B cell (primary cell): ENCODE data around the gene MROH2A.

Experiments
- EZH2 ChIP-seq: IDR thresholded peaks from 2 replicates; pipeline ENCODE4 v1.6.1; 2012; ENCODE audit warnings: borderline replicate concordance, low read depth, mild to moderate bottlenecking, moderate library complexity, low read length; ENCODE audit not compliant: insufficient read depth, poor library complexity, severe bottlenecking
- TF ChIP-seq, protein P1 (sequence below): fragments of 200-600 bp; IDR thresholded peaks from one replicate; pipeline ENCODE4 v1.8.0; 2022; ENCODE audit warnings: antibody characterized with exemption, mild to moderate bottlenecking

GRCh38 chr2:233803292-233803911 is 25.3 kb downstream of the MROH2A start:
- TF ChIP-seq, protein P1, sequence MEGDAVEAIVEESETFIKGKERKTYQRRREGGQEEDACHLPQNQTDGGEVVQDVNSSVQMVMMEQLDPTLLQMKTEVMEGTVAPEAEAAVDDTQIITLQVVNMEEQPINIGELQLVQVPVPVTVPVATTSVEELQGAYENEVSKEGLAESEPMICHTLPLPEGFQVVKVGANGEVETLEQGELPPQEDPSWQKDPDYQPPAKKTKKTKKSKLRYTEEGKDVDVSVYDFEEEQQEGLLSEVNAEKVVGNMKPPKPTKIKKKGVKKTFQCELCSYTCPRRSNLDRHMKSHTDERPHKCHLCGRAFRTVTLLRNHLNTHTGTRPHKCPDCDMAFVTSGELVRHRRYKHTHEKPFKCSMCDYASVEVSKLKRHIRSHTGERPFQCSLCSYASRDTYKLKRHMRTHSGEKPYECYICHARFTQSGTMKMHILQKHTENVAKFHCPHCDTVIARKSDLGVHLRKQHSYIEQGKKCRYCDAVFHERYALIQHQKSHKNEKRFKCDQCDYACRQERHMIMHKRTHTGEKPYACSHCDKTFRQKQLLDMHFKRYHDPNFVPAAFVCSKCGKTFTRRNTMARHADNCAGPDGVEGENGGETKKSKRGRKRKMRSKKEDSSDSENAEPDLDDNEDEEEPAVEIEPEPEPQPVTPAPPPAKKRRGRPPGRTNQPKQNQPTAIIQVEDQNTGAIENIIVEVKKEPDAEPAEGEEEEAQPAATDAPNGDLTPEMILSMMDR, result no peak
- no peak for TF ChIP-seq EZH2
